Vagina (tissue), 2 donors: Measurements from ENCODE around the gene CCR6. TPM values are rescaled to one million over a fixed set of nuclear protein-coding genes. Genes with fewer than 3 reads are reported as not detected.

Experiments used
- DNase-seq, 2 donors: peaks; one replicate each; pipeline ENCODE4 v3.0.0-alpha.2; 2017; ENCODE audit errors: extremely low spot score in 2 of 2
- H3K27ac ChIP-seq: fragments of 200-600 bp; sonication (generic); one replicate; pipeline ENCODE4 v1.5.1; 2019
- H3K27me3 ChIP-seq: fragments of 200-600 bp; sonication (generic); one replicate; pipeline ENCODE4 v1.5.1; 2019
- H3K36me3 ChIP-seq, 2 donors: fragments of 200-600 bp; sonication (generic); one replicate each; pipeline ENCODE4 v1.5.1; 2017 to 2019
- H3K4me1 ChIP-seq: fragments of 200-600 bp; sonication (generic); one replicate; pipeline ENCODE4 v1.5.1; 2019
- H3K4me3 ChIP-seq, 2 donors: fragments of 200-600 bp; sonication (generic); 1 replicate in 1 of 2; 2 replicates in 1 of 2; pipeline ENCODE4 v1.5.1; 2016 to 2019
- H3K9me3 ChIP-seq: fragments of 200-600 bp; sonication (generic); one replicate; pipeline ENCODE4 v1.5.1; 2019
- POLR2A ChIP-seq, 2 donors: fragments of 450-650 bp; IDR thresholded peaks; one replicate each; pipeline ENCODE4 v1.6.1; 2017; ENCODE audit warnings: antibody characterized with exemption in 2 of 2, mild to moderate bottlenecking in 2 of 2, moderate library complexity in 2 of 2
- POLR2AphosphoS5 ChIP-seq, 2 donors: sonication (generic); formaldehyde crosslinking; IDR thresholded peaks; one replicate each; pipeline ENCODE4 v1.9.0; 2017; ENCODE audit warnings: antibody characterized with exemption in 2 of 2, mild to moderate bottlenecking in 2 of 2, low read depth in 1 of 2; ENCODE audit not compliant: insufficient read depth in 1 of 2
- intact Hi-C: fragments of 100-400 bp; cut with DNase I; formaldehyde crosslinking; loops from one replicate; pipeline ENCODE4 v1.15.1; 2023
- total RNA-seq: library from RNA; depleted of rRNA; stranded (reverse); fragments of >200 nt; gene quantifications from one replicate; pipeline ENCODE4 v1.2.3, GENCODE V29; 2016
- TF ChIP-seq, protein P1 (sequence below), 3 experiments: fragments of 450-650 bp in 2 of 3; fragments of 200-600 bp in 1 of 3; sonication (generic) in 1 of 3; IDR thresholded peaks; one replicate each; pipeline ENCODE4 v1.5.1; 2017 to 2019; ENCODE audit warnings: antibody characterized with exemption in 3 of 3, mild to moderate bottlenecking in 2 of 3, moderate library complexity in 2 of 3

Gene CCR6
- total RNA-seq, 1 donor from 2014 or later: 1.2 TPM

DNA sequence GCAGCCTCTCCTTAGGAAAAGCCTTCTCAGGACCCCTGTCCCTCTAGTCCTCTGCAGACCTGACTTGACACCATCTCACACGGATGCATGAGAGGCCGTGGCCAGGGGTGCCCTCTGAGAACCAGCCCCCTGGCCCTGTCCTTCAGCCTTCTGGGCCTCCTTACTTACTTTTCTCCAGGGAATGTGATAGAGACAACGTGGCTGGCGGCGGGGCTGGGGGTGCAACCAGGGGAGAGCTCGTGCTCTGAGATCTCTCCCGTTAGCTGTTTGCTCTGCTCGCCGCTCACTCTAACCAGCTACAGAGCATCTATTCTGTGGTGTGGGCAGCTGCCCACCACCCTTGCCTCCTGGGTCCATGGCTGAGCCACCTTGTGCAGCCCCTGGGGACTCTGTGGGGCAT, 20.1 kb downstream of the CCR6 start:
- Histone ChIP-seq H3K27me3 (no peaks in the 10 kb centered on the region), H3K36me3 (no peaks in the 10 kb centered on the region), H3K27ac (no peak overlapping the region), H3K4me3 (no peak overlapping the region), H3K9me3 (no peaks in the 10 kb centered on the region), H3K4me1 (no peaks in the 10 kb centered on the region)
- TF ChIP-seq POLR2A (IDR thresholded peaks at IDR 0.05) (no peak), POLR2AphosphoS5 (IDR thresholded peaks at IDR 0.05; ENCODE audit: insufficient read depth in 1 of 2, low read depth in 1 of 2) (no peak)
- TF ChIP-seq, protein P1, sequence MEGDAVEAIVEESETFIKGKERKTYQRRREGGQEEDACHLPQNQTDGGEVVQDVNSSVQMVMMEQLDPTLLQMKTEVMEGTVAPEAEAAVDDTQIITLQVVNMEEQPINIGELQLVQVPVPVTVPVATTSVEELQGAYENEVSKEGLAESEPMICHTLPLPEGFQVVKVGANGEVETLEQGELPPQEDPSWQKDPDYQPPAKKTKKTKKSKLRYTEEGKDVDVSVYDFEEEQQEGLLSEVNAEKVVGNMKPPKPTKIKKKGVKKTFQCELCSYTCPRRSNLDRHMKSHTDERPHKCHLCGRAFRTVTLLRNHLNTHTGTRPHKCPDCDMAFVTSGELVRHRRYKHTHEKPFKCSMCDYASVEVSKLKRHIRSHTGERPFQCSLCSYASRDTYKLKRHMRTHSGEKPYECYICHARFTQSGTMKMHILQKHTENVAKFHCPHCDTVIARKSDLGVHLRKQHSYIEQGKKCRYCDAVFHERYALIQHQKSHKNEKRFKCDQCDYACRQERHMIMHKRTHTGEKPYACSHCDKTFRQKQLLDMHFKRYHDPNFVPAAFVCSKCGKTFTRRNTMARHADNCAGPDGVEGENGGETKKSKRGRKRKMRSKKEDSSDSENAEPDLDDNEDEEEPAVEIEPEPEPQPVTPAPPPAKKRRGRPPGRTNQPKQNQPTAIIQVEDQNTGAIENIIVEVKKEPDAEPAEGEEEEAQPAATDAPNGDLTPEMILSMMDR (IDR thresholded peaks at IDR 0.05): no peak
- DNase-seq: no peak
- intact Hi-C loops: no loop called here

DNA sequence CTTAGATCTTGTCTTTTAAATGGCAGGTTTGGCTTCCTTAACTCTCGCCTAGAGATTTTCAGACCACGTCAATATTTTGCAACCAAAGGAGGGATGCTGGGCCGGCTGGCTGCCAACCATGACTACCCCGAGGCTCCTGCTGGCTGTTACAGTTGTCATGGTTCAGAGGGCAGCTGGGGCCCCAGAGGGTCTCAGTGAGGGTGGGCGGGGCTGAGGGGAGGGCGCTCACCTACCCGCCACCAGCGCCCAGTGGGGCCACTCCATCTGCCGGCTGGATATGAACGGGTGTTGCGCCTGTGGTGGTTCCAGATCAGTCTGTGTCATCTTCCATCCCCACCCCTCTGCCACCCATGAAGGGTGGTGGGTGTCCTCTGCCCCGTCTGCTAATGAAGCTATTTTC, 22.6 kb downstream of the CCR6 start:
- no peaks in the 10 kb centered on the region for H3K27me3 ChIP-seq
- H3K4me1 ChIP-seq: no peaks in the 10 kb centered on the region
- no peak overlapping the region for H3K4me3 ChIP-seq
- no peaks in the 10 kb centered on the region for H3K9me3 ChIP-seq
- TF ChIP-seq POLR2A (IDR thresholded peaks at IDR 0.05): no peak
- no peak for TF ChIP-seq POLR2AphosphoS5 (IDR thresholded peaks at IDR 0.05; ENCODE audit: insufficient read depth in 1 of 2, low read depth in 1 of 2)
- TF ChIP-seq, protein P1 (IDR thresholded peaks at IDR 0.05): no peak
- DNase-seq: no peak
- no peak overlapping the region for H3K27ac ChIP-seq
- intact Hi-C loops: no loop called here
- H3K36me3 ChIP-seq: no peaks in the 10 kb centered on the region

DNA sequence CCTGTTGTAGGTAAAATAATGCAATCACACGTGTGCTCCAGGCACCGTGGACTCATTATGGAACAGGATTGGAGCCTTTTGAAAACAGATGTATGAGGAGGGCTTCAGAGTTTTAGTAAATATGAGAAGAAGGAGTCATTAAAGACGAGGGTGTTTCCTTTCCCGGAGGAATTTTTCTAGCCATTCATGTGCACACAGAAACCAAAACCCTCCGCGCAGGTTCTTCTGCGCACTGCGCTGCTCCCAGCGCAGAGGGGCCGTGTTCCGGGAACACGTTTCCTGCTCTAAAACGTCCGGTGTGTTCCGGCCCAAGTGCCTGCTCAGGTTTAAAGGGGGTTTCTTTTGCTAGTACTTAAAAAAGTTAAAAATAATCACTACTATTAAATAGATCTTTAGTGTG, 23.2 kb downstream of the CCR6 start:
- H3K4me3 ChIP-seq: no peak overlapping the region
- H3K36me3 ChIP-seq: no peaks in the 10 kb centered on the region
- no peak for TF ChIP-seq POLR2AphosphoS5 (IDR thresholded peaks at IDR 0.05; ENCODE audit: insufficient read depth in 1 of 2, low read depth in 1 of 2)
- TF ChIP-seq POLR2A (IDR thresholded peaks at IDR 0.05): no peak
- TF ChIP-seq, protein P1 (IDR thresholded peaks at IDR 0.05): no peak
- H3K27ac ChIP-seq: no peak overlapping the region
- no peak for DNase-seq
- H3K27me3 ChIP-seq: no peaks in the 10 kb centered on the region
- no peaks in the 10 kb centered on the region for H3K4me1 ChIP-seq
- no peaks in the 10 kb centered on the region for H3K9me3 ChIP-seq
- intact Hi-C loops: no loop called here

DNA sequence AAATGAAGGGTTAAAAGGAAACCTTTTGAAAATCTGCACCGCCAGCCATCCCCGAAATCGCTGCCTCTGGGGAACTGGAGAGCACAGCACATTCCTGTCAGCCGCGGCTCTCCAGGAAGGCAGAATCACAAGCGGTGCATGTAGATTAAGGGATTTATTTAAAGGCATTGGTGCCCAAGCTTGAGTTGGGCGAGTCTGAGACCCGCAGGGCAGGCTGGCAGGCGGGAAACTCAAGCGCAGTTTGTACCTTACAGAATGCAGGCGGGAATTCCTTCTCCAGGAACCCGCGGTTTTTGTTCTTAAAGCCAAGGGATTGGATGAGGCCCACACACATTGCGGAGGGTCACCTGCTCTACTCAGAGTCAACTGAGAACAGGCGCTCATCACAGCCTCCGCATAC, 24.1 kb downstream of the CCR6 start:
- no peaks in the 10 kb centered on the region for H3K9me3 ChIP-seq
- H3K27me3 ChIP-seq: no peaks in the 10 kb centered on the region
- H3K4me1 ChIP-seq: no peaks in the 10 kb centered on the region
- no peaks in the 10 kb centered on the region for H3K36me3 ChIP-seq
- no peak overlapping the region for H3K4me3 ChIP-seq
- DNase-seq: no peak
- H3K27ac ChIP-seq: no peak overlapping the region
- intact Hi-C loops: no loop called here
- TF ChIP-seq, protein P1 (IDR thresholded peaks at IDR 0.05): no peak
- TF ChIP-seq POLR2A (IDR thresholded peaks at IDR 0.05): no peak
- no peak for TF ChIP-seq POLR2AphosphoS5 (IDR thresholded peaks at IDR 0.05; ENCODE audit: insufficient read depth in 1 of 2, low read depth in 1 of 2)

DNA sequence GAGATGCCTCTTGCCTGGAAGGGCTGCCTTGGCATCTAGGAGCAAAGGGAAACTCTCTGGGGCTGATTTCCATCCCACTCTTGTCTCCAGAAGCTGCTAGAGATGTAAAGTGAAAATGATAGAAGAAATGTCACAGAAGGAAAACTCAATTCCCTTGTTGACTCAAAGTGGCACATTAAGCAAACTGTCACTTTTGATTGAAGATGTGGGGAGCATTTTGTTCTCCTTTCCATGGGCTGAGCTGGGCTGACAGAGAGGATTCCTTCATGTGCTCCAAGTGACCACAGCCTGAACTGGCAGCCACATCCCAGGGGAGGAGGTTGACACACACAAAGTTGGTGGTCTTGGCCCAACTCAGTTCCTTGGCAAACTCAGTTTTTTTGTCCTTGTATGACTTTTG, 25.1 kb downstream of the CCR6 start:
- DNase-seq: no peak
- no peaks in the 10 kb centered on the region for H3K4me1 ChIP-seq
- no peaks in the 10 kb centered on the region for H3K9me3 ChIP-seq
- H3K27ac ChIP-seq: no peak overlapping the region
- H3K4me3 ChIP-seq: no peak overlapping the region
- no peaks in the 10 kb centered on the region for H3K36me3 ChIP-seq
- TF ChIP-seq POLR2AphosphoS5 (IDR thresholded peaks at IDR 0.05; ENCODE audit: insufficient read depth in 1 of 2, low read depth in 1 of 2): no peak
- TF ChIP-seq, protein P1 (IDR thresholded peaks at IDR 0.05): no peak
- no peak for TF ChIP-seq POLR2A (IDR thresholded peaks at IDR 0.05)
- intact Hi-C loops: no loop called here
- H3K27me3 ChIP-seq: no peaks in the 10 kb centered on the region
